Naive thymus-derived CD4-positive, alpha-beta T cell (primary cell): ENCODE data around the gene OR13J1. TPM values are rescaled to one million over a fixed set of nuclear protein-coding genes. Genes with fewer than 3 reads are reported as not detected.
"Not testable (repeated sequence)": the region's sequence is repeated elsewhere in the genome, so short reads cannot be mapped to it uniquely, and the experiment has no call there.

Experiments used
- ATAC-seq: fragments of 150-1000 bp; cut with Tn5 transposase; 2 replicates; pipeline ENCODE4 v1.10.0; 2021; ENCODE audit warnings: mild to moderate bottlenecking, moderate library complexity
- CTCF ChIA-PET: fragments of 350-600 bp; sonication (Branson Sonifier 250); formaldehyde crosslinking; loops from one replicate; lab custom pipeline; 2021; ENCODE audit warnings: antibody characterized with exemption; lab: Charles Lee
- POLR2A ChIA-PET: fragments of 350-600 bp; sonication (Branson Sonifier 250); formaldehyde crosslinking; loops from one replicate; lab custom pipeline; 2021; ENCODE audit warnings: antibody characterized with exemption, inconsistent platforms; lab: Charles Lee
- DNase-seq, 9 donors: peaks; one replicate each; pipeline versions ENCODE4 v3.0.0 to v3.0.0-alpha.2; 2020 to 2022; ENCODE audit warnings: mixed read lengths in 1 of 9
- H3K27ac ChIP-seq: one replicate; pipeline ENCODE4 v1.7.0; 2013; ENCODE audit warnings: mild to moderate bottlenecking, low read depth, low read length, moderate library complexity
- H3K27me3 ChIP-seq, 2 donors: one replicate each; pipeline ENCODE4 v1.7.0; 2013; ENCODE audit warnings: low read length in 2 of 2, mild to moderate bottlenecking in 2 of 2, moderate library complexity in 2 of 2; ENCODE audit not compliant: control insufficient read depth in 2 of 2, insufficient read depth in 2 of 2
- H3K36me3 ChIP-seq, 3 experiments: 1 replicate in 2 of 3; 2 replicates in 1 of 3; pipeline ENCODE4 v1.7.0; 2013; ENCODE audit warnings: low read length in 3 of 3, mild to moderate bottlenecking in 3 of 3, moderate library complexity in 1 of 3; ENCODE audit not compliant: insufficient read depth in 3 of 3, control insufficient read depth in 2 of 3
- H3K4me1 ChIP-seq, 2 donors: one replicate each; pipeline ENCODE4 v1.7.0; 2013; ENCODE audit warnings: low read length in 2 of 2, mild to moderate bottlenecking in 2 of 2, moderate library complexity in 1 of 2; ENCODE audit not compliant: control insufficient read depth in 2 of 2, insufficient read depth in 2 of 2
- H3K4me3 ChIP-seq: 2 replicates; pipeline ENCODE4 v1.7.0; 2013; ENCODE audit warnings: mild to moderate bottlenecking, low read length
- H3K9me3 ChIP-seq, 3 experiments: 1 replicate in 2 of 3; 2 replicates in 1 of 3; pipeline ENCODE4 v1.7.0; 2013; ENCODE audit warnings: low read length in 3 of 3; ENCODE audit not compliant: control insufficient read depth in 2 of 3
- H3K27ac Mint-ChIP-seq, 9 donors: one replicate each; pipeline ENCODE4 v1.8.0; 2020 to 2022; ENCODE audit warnings: mixed read lengths in 9 of 9, mild to moderate bottlenecking in 8 of 9, moderate library complexity in 5 of 9, inconsistent platforms in 2 of 9
- H3K27me3 Mint-ChIP-seq, 5 donors: one replicate each; pipeline ENCODE4 v1.8.0; 2021 to 2022; ENCODE audit warnings: mixed read lengths in 5 of 5, mild to moderate bottlenecking in 1 of 5
- H3K36me3 Mint-ChIP-seq, 5 donors: one replicate each; pipeline ENCODE4 v1.8.0; 2020 to 2022; ENCODE audit warnings: mixed read lengths in 5 of 5, mild to moderate bottlenecking in 3 of 5, inconsistent platforms in 1 of 5
- H3K4me1 Mint-ChIP-seq, 7 donors: one replicate each; pipeline ENCODE4 v1.8.0; 2020 to 2022; ENCODE audit warnings: mixed read lengths in 7 of 7, mild to moderate bottlenecking in 3 of 7, inconsistent platforms in 1 of 7
- H3K4me3 Mint-ChIP-seq, 10 donors: one replicate each; pipeline ENCODE4 v1.8.0; 2020 to 2022; ENCODE audit warnings: mild to moderate bottlenecking in 10 of 10, mixed read lengths in 10 of 10, moderate library complexity in 6 of 10, inconsistent platforms in 2 of 10
- H3K9me3 Mint-ChIP-seq, 11 donors: one replicate each; pipeline ENCODE4 v1.8.0; 2020 to 2022; ENCODE audit warnings: mixed read lengths in 11 of 11, mild to moderate bottlenecking in 4 of 11, inconsistent platforms in 1 of 11, moderate library complexity in 1 of 11
- intact Hi-C, 2 donors: fragments of 100-400 bp; cut with micrococcal nuclease; formaldehyde crosslinking; loops; one replicate each; pipeline ENCODE4 v1.15.1; 2023
- polyA plus RNA-seq, 2 donors: library from polyadenylated mRNA; unstranded; fragments of 300-500 nt; fragmentation: Illumina TruSeq; gene quantifications; one replicate each; pipeline ENCODE4 v1.2.3, GENCODE V29; 2021
- total RNA-seq, 6 experiments: library from RNA in 5 of 6; stranded (reverse) in 5 of 6; gene quantifications; 1 replicate in 5 of 6; 2 replicates in 1 of 6; pipeline ENCODE4 v1.2.3 and lab custom pipeline; 2021 to 2026

OR13J1 gene
- total and polyA plus RNA-seq, 7 experiments from 2014 or later, result not detected

- Histone ChIP-seq H3K27ac (no peak overlapping the region), H3K4me1 (peaks cover 25 to 34% of the 10 kb centered on the region in 2 donors), H3K4me3 (no peak overlapping the region), H3K36me3 (no peaks in the 10 kb centered on the region), H3K27me3 (no peaks in the 10 kb centered on the region), H3K9me3 (no peaks in the 10 kb centered on the region)
- no peaks in the 10 kb centered on the region for H3K27me3 Mint-ChIP-seq
- no peaks in the 10 kb centered on the region for H3K36me3 Mint-ChIP-seq
- intact Hi-C loops, result no loop called here
- peaks cover 18 to 46% (median 30%) of the 10 kb centered on the region in 7 donors for H3K4me1 Mint-ChIP-seq
- ChIA-PET POLR2A (interaction anchor here (0.6 kb wide), 2 partner anchors 136 to 150 kb away, joined by 3 to 4 read pairs; no protein-coding TSS in a partner anchor), CTCF (interaction anchor here (0.7 to 1.5 kb wide), 3 partner anchors 11 to 40 kb away, joined by 3 to 4 read pairs (median 3); no protein-coding TSS in a partner anchor)
- no peak overlapping the region for H3K4me3 Mint-ChIP-seq
- peak in 1 of 9 donors; percentile 17 for DNase-seq
- H3K27ac Mint-ChIP-seq, result no peak overlapping the region
- ATAC-seq, result peak; percentile 52
- no peaks in the 10 kb centered on the region for H3K9me3 Mint-ChIP-seq
These were observed 44.2 kb upstream of the OR13J1 start for GRCh38 chr9:35914301-35914807.

- H3K4me3 ChIP-seq, H3K27me3 ChIP-seq, intact Hi-C loops, ATAC-seq, H3K36me3 Mint-ChIP-seq, H3K9me3 ChIP-seq, DNase-seq, H3K4me3 Mint-ChIP-seq, H3K27me3 Mint-ChIP-seq, H3K27ac ChIP-seq, H3K9me3 Mint-ChIP-seq, H3K36me3 ChIP-seq, H3K27ac Mint-ChIP-seq: not testable (repeated sequence)
- H3K4me1 ChIP-seq, result peaks cover 31 to 43% of the 10 kb centered on the region in 2 donors
- H3K4me1 Mint-ChIP-seq, result peaks cover 18 to 49% (median 40%) of the 10 kb centered on the region in 7 donors
- ChIA-PET CTCF (interaction anchor here (0.7 to 2.5 kb wide), 7 partner anchors 10 to 68 kb away, joined by 3 to 14 read pairs (median 3); no protein-coding TSS in a partner anchor), POLR2A (interaction anchor here (2.9 kb wide), 1 partner anchor 27 kb away, joined by 11 read pairs; no protein-coding TSS in a partner anchor)
These were observed 43.2 kb upstream of the OR13J1 start for GRCh38 chr9:35913429-35913828.

- H3K27me3 Mint-ChIP-seq, result no peaks in the 10 kb centered on the region
- ATAC-seq (no peak), DNase-seq (no peak)
- no peaks in the 10 kb centered on the region for H3K36me3 Mint-ChIP-seq
- Histone ChIP-seq H3K9me3 (no peaks in the 10 kb centered on the region), H3K27ac (no peak overlapping the region), H3K27me3 (no peaks in the 10 kb centered on the region), H3K4me3 (no peak overlapping the region), H3K4me1 (peaks cover 34 to 49% of the 10 kb centered on the region in 2 donors), H3K36me3 (no peaks in the 10 kb centered on the region)
- POLR2A ChIA-PET, result interaction anchor here (0.6 to 2.9 kb wide), 2 partner anchors 28 to 238 kb away, joined by 4 to 11 read pairs; no protein-coding TSS in a partner anchor
- H3K4me1 Mint-ChIP-seq, result peaks cover 16 to 54% (median 43%) of the 10 kb centered on the region in 7 donors
- H3K9me3 Mint-ChIP-seq, result no peaks in the 10 kb centered on the region
- CTCF ChIA-PET, result interaction anchor here (0.7 to 2.5 kb wide), 9 partner anchors 10 to 69 kb away, joined by 3 to 14 read pairs (median 3); no protein-coding TSS in a partner anchor
- intact Hi-C loops, result no loop called here
- no peak overlapping the region for H3K4me3 Mint-ChIP-seq
- H3K27ac Mint-ChIP-seq, result peak overlapping the region in 3 of 9 donors; percentile 41 to 63 (median 51)
These were observed 42.7 kb upstream of the OR13J1 start for GRCh38 chr9:35912791-35913400.

GRCh38 chr9:35911690-35912089 is 41.5 kb upstream of the OR13J1 start:
- Histone ChIP-seq H3K4me1 (peaks cover 35 to 61% of the 10 kb centered on the region in 2 donors), H3K27ac (peak overlapping the region; percentile 24), H3K9me3 (no peaks in the 10 kb centered on the region), H3K4me3 (no peak overlapping the region), H3K36me3 (no peaks in the 10 kb centered on the region), H3K27me3 (no peaks in the 10 kb centered on the region)
- no peak for DNase-seq
- intact Hi-C loops, result loop anchor here in 1 of 2 donors (1.0 to 2.0 kb wide), 2 partner anchors 8 to 29 kb away; no protein-coding TSS in a partner anchor
- no peak for ATAC-seq
- peak overlapping the region in 8 of 10 donors; percentile 32 to 86 (median 55) for H3K4me3 Mint-ChIP-seq
- H3K36me3 Mint-ChIP-seq, result no peaks in the 10 kb centered on the region
- H3K4me1 Mint-ChIP-seq, result peaks cover 10 to 65% (median 52%) of the 10 kb centered on the region in 7 donors
- H3K27me3 Mint-ChIP-seq, result no peaks in the 10 kb centered on the region
- CTCF ChIA-PET, result interaction anchor here (0.6 to 4.9 kb wide), 8 partner anchors 8 to 159 kb away, joined by 3 to 26 read pairs (median 4); no protein-coding TSS in a partner anchor
- H3K27ac Mint-ChIP-seq, result peak overlapping the region in 7 of 9 donors; percentile 52 to 98 (median 95)
- no peaks in the 10 kb centered on the region for H3K9me3 Mint-ChIP-seq
- POLR2A ChIA-PET, result interaction anchor here (0.7 to 2.9 kb wide), 3 partner anchors 29 to 141 kb away, joined by 3 to 11 read pairs (median 3); no protein-coding TSS in a partner anchor

- H3K4me1 ChIP-seq, result peaks cover 35 to 63% of the 10 kb centered on the region in 2 donors
These were observed 40.6 kb upstream of the OR13J1 start for GRCh38 chr9:35910613-35911359.

More at GRCh38 chr9:35910613-35911359, 40.6 kb upstream of the OR13J1 start:
- Mint-ChIP-seq H3K4me1 (peaks cover 6 to 66% (median 56%) of the 10 kb centered on the region in 7 donors), H3K4me3 (peak overlapping the region; percentile 59 to 86 (median 76)), H3K36me3 (no peaks in the 10 kb centered on the region), H3K9me3 (no peaks in the 10 kb centered on the region), H3K27me3 (no peaks in the 10 kb centered on the region), H3K27ac (peak overlapping the region in 8 of 9 donors; percentile 91 to 98 (median 96))
- ChIA-PET CTCF (interaction anchor here (0.6 to 4.9 kb wide), 7 partner anchors 7 to 178 kb away, joined by 3 to 26 read pairs (median 4); partner anchors contain the start of gene CREB3), POLR2A (interaction anchor here (0.7 to 2.9 kb wide), 4 partner anchors 10 to 140 kb away, joined by 3 to 11 read pairs (median 3); no protein-coding TSS in a partner anchor)
- H3K27ac ChIP-seq, result peak overlapping the region; percentile 66
- no peaks in the 10 kb centered on the region for H3K27me3 ChIP-seq
- intact Hi-C loops, result loop anchor here in 1 of 2 donors (1.0 to 2.0 kb wide), 2 partner anchors 7 to 30 kb away; no protein-coding TSS in a partner anchor
- H3K4me3 ChIP-seq, result peak overlapping the region; percentile 25
- no peaks in the 10 kb centered on the region for H3K9me3 ChIP-seq
- ATAC-seq (peak; percentile 69), DNase-seq (peak in 7 of 9 donors; percentile 38 to 72 (median 54))
- no peaks in the 10 kb centered on the region for H3K36me3 ChIP-seq
